Stomach smooth muscle (tissue), 2 donors: ENCODE results near the gene TFCP2L1.
"Not testable (repeated sequence)": the region's sequence is repeated elsewhere in the genome, so short reads cannot be mapped to it uniquely, and the experiment has no call there.

Experiments
- H3K27ac ChIP-seq: one replicate; pipeline ENCODE4 v1.7.0; 2013; ENCODE audit warnings: mild to moderate bottlenecking, low read length, inconsistent platforms
- H3K27me3 ChIP-seq, 2 donors: one replicate each; pipeline ENCODE4 v1.7.0; 2013; ENCODE audit warnings: low read length in 2 of 2; ENCODE audit not compliant: insufficient read depth in 2 of 2, control insufficient read depth in 1 of 2
- H3K36me3 ChIP-seq, 2 donors: one replicate each; pipeline ENCODE4 v1.7.0; 2013; ENCODE audit warnings: low read length in 2 of 2; ENCODE audit not compliant: control insufficient read depth in 2 of 2, insufficient read depth in 2 of 2
- H3K4me1 ChIP-seq: one replicate; pipeline ENCODE4 v1.7.0; 2013; ENCODE audit warnings: low read length; ENCODE audit not compliant: control insufficient read depth, insufficient read depth
- H3K4me3 ChIP-seq, 2 donors: one replicate each; pipeline ENCODE4 v1.7.0; 2013; ENCODE audit warnings: low read length in 2 of 2
- H3K9ac ChIP-seq, 2 donors: one replicate each; pipeline ENCODE4 v1.7.0; 2013; ENCODE audit warnings: low read length in 2 of 2, mild to moderate bottlenecking in 1 of 2
- H3K9me3 ChIP-seq, 2 donors: one replicate each; pipeline ENCODE4 v1.7.0; 2013; ENCODE audit warnings: low read length in 2 of 2; ENCODE audit not compliant: control insufficient read depth in 2 of 2
- donor health status: healthy.
- donor health status: Pancreatic carcinoma.

TFCP2L1 gene

DNA sequence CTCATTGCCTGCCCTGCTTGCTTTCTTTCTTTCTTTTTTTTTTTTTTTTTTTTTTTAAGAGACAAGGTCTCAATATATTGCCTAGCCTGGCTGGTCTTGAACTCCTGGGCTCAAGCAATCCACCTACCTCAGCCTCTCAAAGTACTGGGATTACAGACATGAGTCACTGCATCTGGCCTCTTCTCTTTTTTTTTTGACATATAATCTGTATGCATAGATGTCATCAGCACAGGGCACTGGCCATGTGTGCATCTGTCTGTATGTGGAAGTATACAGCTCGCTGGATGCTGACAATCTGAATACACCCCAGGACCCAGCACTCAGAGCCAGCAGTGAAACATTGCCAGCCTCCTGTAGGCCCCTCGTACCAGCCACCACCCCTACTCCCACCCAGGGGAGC lies 49.5 kb downstream of the TFCP2L1 start:
- no peak overlapping the region for H3K9ac ChIP-seq
- no peaks in the 10 kb centered on the region for H3K9me3 ChIP-seq
- H3K27ac ChIP-seq: no peak overlapping the region
- peaks cover 0 to 7% of the 10 kb centered on the region in 2 donors for H3K27me3 ChIP-seq
- H3K4me3 ChIP-seq: no peak overlapping the region
- H3K36me3 ChIP-seq: no peaks in the 10 kb centered on the region
- no peaks in the 10 kb centered on the region for H3K4me1 ChIP-seq

DNA sequence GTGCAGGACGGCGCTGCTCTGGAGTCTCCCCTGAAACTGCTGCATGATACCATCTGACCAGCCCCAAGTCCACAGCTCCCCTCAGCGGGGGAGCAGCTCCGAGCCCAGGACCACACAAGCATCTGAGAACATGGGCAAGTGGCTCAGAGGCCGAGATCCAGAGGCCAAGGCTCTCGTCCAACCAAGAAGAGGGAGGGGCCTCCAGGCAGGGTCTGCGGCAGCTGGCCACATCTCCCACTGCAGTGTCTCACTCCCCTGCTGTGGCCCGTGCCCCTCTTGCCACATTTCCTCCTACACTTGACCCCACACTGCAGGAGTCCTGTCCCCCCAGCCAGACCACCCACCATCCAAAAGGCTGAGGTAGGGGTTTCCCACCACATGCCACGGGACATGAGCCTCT lies 50.2 kb downstream of the TFCP2L1 start:
- H3K4me3 ChIP-seq: no peak overlapping the region
- no peaks in the 10 kb centered on the region for H3K4me1 ChIP-seq
- H3K36me3 ChIP-seq: no peaks in the 10 kb centered on the region
- H3K27ac ChIP-seq: no peak overlapping the region
- no peak overlapping the region for H3K9ac ChIP-seq
- no peaks in the 10 kb centered on the region for H3K9me3 ChIP-seq
- H3K27me3 ChIP-seq: peaks cover 0 to 7% of the 10 kb centered on the region in 2 donors

DNA sequence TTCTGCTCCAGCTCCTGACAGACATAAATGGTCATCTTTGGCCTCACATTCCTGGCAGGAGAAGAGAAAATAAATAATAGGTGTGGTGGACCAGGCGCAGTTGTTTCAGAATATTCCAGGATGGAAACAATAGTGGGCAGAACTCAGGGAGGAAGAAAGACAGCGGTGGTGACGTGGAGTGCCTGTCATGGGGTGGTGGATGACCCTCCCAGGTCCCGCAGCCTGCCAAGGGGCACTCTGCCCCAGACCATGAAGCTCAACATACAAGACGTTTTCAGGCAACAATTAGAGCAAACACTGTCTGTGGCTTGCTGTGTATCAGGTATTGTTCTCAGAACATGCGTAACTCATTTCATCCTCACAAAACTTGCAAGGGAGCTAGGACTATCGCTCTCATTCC lies 50.9 kb downstream of the TFCP2L1 start:
- peaks cover 0 to 7% of the 10 kb centered on the region in 2 donors for H3K27me3 ChIP-seq
- no peak overlapping the region for H3K9ac ChIP-seq
- no peaks in the 10 kb centered on the region for H3K9me3 ChIP-seq
- no peak overlapping the region for H3K4me3 ChIP-seq
- H3K4me1 ChIP-seq: no peaks in the 10 kb centered on the region
- H3K36me3 ChIP-seq: no peaks in the 10 kb centered on the region
- H3K27ac ChIP-seq: no peak overlapping the region

DNA sequence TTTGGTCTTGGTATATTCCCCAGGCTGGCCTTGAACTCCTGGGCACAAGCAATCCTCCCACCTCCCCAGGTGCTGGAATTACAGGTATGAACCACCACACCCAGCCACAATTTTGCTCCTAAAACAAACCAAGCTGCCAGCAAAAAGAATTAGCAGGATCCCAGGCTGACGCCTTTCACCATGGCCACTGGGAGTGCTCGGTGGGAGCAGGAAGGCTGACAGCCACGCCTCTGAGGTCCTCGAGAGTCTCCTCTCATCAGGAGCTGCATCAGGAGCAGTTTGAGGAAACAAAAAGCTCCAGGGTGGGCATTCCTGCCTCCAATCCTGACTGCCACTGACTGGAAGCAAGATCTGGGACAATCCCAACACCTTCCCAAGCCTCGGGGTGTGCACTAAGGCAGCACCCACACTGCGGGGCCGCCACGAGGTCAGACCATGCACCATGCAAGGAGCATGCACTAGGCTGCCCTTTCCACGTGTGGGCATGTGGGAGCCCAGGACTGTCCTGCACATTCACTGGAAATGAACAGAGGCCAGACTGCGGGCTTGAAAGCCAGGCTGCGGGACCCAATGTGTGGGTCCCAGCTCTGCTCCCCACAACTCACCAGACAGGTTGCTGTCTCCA lies 51.4 kb downstream of the TFCP2L1 start:
- H3K36me3 ChIP-seq: no peaks in the 10 kb centered on the region
- H3K4me3 ChIP-seq: no peak overlapping the region

DNA sequence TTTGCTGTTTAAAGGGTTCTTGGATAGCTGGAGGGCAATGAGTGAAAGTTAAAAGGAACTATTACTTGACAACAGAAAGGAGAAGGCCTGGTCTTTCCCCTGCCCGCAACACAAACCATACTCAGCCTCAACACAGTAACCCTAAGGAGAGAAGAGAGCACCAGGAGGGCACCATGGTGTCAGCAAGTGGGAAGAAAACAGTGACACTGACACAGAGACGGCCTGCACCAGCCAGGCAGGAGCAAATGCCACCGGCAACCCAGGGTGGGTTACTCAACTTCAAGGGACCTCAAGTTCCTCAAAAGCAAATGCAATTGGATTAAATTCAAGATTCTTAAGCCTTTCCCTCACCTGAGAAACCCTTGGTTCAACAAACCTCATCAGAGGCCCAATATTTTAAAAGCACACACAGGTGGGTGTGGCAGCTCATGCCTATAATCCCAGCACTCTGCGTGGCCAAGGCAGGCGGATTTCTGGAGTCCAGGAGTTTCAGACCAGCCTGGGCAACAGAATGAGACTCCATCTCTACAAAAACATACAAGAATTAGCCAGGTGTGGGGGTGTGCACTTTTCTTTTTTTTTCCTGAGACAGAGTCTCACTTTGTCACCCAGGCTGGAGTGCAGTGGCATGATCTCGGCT lies 52.3 kb downstream of the TFCP2L1 start:
- peaks cover 0 to 7% of the 10 kb centered on the region in 2 donors for H3K27me3 ChIP-seq
- H3K4me1 ChIP-seq: no peaks in the 10 kb centered on the region
- no peaks in the 10 kb centered on the region for H3K9me3 ChIP-seq
- no peak overlapping the region for H3K9ac ChIP-seq
- H3K4me3 ChIP-seq: no peak overlapping the region
- H3K36me3 ChIP-seq: no peaks in the 10 kb centered on the region
- no peak overlapping the region for H3K27ac ChIP-seq

More for the DNA sequence above, 51.4 kb downstream of the TFCP2L1 start:
- no peaks in the 10 kb centered on the region for H3K9me3 ChIP-seq
- H3K9ac ChIP-seq: no peak overlapping the region
- no peak overlapping the region for H3K27ac ChIP-seq
- peaks cover 0 to 7% of the 10 kb centered on the region in 2 donors for H3K27me3 ChIP-seq
- no peaks in the 10 kb centered on the region for H3K4me1 ChIP-seq

DNA sequence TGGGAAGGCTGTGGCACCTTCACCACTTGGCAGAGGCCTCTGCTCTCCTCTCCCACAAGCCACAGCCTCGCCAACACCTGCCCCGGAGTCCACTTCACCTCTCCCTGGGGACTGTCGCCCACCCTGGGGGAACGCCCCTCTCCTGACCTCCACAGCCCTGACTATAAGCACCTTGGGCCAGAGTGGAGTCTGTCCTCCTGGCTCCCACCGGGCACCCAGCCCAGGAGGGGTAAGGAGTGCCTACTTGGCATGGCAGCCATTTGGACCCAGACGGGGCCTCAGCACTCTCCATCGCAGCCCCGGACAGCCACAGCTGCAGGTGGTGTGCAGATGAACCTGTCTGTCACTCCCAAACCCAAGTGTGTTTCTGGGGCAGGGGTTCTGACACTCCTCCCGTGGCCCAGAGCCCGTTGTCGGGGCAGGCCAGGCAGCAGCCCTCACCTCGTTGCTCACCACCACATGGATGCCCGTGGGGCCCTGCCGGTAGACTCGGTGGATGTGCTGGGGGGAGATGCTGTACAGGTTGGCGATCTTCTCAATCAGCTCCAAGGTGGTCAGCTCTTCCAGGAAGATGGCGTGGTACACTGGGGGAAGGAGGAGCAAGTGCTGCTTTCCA lies 53.5 kb downstream of the TFCP2L1 start:
- Histone ChIP-seq H3K4me1 (no peaks in the 10 kb centered on the region), H3K27me3 (peaks cover 0 to 4% of the 10 kb centered on the region in 2 donors), H3K4me3 (no peak overlapping the region), H3K9me3 (no peaks in the 10 kb centered on the region), H3K9ac (no peak overlapping the region), H3K27ac (no peak overlapping the region), H3K36me3 (no peaks in the 10 kb centered on the region)

DNA sequence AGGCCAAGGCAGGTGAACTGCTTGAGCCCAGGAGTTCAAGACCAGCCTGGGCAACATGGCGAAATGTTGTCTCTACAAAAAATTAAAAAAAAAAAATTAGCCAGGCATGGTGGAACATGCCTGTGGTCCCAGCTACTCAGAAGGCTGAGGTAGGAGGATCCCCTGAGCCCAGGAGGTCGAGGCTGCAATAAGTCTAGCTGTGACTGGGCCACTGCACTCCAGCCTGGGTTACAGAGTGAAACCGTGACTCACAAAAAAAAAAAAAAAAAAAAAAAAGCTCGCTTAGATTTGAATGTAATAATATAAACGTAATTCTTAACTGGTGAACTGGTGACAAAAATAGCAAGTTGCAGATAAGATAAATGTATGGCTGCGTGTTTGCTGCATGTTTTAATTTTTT lies 56.5 kb downstream of the TFCP2L1 start:
- H3K4me1 ChIP-seq: no peaks in the 10 kb centered on the region
- H3K9me3 ChIP-seq: no peaks in the 10 kb centered on the region
- H3K27ac ChIP-seq: no peak overlapping the region
- no peak overlapping the region for H3K9ac ChIP-seq
- H3K4me3 ChIP-seq: no peak overlapping the region
- no peaks in the 10 kb centered on the region for H3K36me3 ChIP-seq
- peaks cover 0 to 3% of the 10 kb centered on the region in 2 donors for H3K27me3 ChIP-seq

DNA sequence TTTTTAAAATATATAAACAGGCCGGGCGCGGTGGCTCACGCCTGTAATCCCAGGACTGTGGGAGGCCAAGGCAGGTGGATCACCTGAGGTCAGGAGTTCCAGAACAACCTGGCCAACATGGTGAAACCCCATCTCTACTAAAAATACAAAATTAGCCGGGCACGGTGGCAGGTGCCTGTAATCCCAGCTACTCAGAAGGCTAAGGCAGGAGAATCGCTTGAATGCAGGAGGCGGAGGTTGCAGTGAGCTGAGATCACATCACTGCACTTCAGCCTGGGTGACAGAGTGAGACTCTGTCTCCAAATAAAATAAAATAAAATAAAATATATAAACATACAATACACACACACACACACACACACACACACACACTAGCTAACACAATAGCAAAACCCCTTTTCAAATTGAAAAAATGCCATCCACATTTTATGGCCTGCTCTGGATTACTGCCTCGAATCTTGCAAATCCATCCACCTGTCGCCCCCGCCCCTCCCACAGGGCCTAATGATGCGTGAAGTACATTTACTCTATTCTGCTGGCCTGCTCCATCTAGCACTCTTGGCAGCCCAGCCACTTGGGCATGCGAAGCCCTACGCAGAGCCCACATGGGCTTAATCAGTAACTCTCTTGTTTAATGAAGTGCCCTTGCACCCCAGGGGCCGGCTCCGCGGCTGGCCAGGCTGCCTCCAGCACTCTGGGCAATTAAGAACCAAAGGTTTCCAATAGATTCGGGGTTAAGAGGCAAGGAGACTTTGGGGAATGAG lies 57.4 kb downstream of the TFCP2L1 start:
- H3K4me3 ChIP-seq, H3K9ac ChIP-seq, H3K27me3 ChIP-seq, H3K9me3 ChIP-seq, H3K36me3 ChIP-seq, H3K27ac ChIP-seq, H3K4me1 ChIP-seq: not testable (repeated sequence)

DNA sequence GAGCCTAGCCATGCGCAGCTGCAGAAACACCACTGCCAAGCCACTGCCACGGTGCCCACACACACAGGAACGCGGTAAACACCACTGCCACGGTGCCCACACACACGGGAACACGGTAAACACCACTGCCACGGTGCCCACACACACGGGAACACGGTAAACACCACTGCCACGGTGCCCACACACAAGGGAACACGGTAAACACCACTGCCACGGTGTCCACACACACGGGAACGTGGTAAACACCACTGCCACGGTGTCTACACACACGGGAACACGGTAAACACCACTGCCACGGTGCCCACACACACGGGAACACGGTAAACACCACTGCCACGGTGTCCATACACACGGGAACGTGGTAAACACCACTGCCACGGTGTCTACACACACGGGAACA lies 59.3 kb downstream of the TFCP2L1 start:
- H3K4me1 ChIP-seq, H3K27me3 ChIP-seq, H3K9ac ChIP-seq, H3K36me3 ChIP-seq, H3K27ac ChIP-seq, H3K4me3 ChIP-seq, H3K9me3 ChIP-seq: not testable (repeated sequence)

DNA sequence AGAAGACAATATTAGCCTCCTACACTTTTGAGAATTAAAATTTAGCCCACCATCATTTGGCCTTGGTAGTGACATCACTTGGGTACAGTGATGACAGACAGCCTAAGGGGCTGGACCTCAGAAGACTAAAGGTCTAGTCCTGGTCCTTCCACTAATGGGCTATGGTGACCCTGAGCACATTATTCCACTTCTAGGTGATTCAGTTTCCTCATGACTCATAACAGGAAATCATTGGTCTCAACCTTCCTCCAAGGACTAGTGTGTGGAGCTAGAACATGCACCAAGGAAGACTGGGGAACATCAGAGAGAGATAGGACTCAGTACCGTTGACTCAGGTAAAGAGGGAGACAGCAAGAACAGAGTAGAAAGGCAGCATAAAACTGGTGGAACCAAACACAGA lies 64.0 kb downstream of the TFCP2L1 start:
- Histone ChIP-seq H3K9ac (no peak overlapping the region), H3K9me3 (no peaks in the 10 kb centered on the region), H3K4me3 (no peak overlapping the region), H3K27me3 (no peaks in the 10 kb centered on the region), H3K4me1 (no peaks in the 10 kb centered on the region), H3K36me3 (no peaks in the 10 kb centered on the region), H3K27ac (no peak overlapping the region)
